GM21360 (cell line): ENCODE data around the gene ARHGEF19.

ENCODE experiments used
- ATAC-seq: cut with Tn5 transposase; IDR thresholded peaks from one replicate; pipeline ENCODE4 v1.9.1; 2021; ENCODE audit warnings: mild to moderate bottlenecking, moderate library complexity; ENCODE audit not compliant: unreplicated experiment

ARHGEF19 gene

GRCh38 chr1:16151196-16151994, 61.1 kb downstream of the ARHGEF19 start:
- no peak for ATAC-seq

DNA sequence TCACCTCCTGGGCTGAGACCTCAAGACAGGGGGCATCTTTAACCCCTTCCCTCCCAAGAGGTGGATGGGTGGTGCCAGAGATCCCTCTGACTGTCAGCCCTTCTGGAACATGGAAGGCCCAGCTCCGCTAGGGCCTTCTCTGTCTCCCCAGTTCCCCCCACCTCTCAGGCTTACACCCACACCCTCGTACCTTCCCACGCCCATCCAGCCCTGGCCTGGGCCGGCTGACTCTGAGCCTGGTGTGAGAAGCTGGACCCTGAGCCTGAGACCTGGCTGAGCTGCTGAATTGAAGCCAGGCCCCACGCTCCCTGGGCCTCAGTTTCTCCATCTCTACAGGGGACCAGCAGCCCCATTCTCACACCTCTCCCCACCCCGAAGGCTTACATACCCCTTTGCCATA, 61.9 kb downstream of the ARHGEF19 start:
- no peak for ATAC-seq

DNA sequence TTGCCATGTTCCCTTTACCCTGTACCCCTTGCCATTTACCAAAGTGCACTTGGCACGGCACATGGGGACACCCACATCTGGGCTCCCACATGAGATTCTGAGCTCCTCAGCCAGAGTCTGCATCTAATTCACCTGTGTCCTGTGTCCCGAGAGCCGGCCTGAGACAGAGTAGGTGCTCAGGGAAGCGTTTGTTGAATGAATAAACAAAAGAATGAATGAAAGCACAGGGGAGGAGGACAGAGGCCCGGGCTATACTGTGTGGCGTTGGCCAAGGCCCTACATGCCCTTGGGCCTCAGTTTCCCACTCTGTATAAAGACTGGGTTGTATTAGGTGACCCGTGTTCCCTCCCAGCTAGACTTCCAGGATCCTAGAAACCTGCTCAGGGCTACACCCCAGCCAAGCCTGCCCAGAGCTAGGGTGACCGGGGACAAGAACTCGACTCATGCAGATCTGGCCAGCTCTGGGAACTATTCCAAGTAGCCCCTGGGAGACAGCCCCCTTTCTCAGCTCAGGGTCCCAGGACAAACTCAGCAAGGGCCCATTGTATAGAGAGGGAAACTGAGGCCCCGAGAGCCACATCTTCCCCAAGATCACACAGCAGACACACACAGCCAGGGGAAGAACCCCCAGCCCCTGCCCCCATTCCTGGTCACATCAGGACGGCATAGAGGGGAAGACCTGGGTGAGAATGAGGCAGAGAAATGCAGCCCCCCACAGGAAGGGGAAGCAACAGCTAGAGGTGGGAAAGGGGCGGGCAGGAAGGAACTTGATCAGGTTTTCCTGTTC, 62.6 kb downstream of the ARHGEF19 start:
- ATAC-seq, result no peak

DNA sequence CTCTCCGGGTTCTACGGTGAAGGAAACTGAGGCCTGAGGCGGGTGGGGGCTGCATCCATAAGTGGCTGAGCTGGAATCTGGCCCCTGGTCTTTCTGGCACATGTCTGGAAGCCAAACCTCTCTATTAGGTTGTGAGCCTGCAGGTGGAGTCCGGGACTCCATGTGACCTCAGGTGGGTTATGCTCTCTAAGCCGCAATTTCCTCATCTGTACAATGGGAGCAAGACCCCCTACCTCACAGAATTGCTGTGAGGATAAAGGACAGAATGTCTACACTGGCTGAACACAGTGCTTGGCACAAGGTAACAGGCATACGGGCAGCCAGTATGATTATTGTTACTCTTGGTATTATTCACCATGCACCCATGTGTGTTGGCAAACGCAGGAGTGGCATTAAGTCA, 63.3 kb downstream of the ARHGEF19 start:
- no peak for ATAC-seq

- ATAC-seq, result no peak
Measured at GRCh38 chr1:16148329-16149092, 63.9 kb downstream of the ARHGEF19 start.
